Ovary (tissue), 9 donors: ENCODE measurements around the gene PIP4K2C. TPM values are rescaled to one million over a fixed set of nuclear protein-coding genes. Genes with fewer than 3 reads are reported as not detected.
"Not testable (repeated sequence)": the region's sequence is repeated elsewhere in the genome, so short reads cannot be mapped to it uniquely, and the experiment has no call there.

Experiments
- DNase-seq, 5 donors: peaks; one replicate each; pipeline ENCODE4 v3.0.0-alpha.2; 2019 to 2020
- H3K27ac ChIP-seq, 2 donors: fragments of 200-600 bp; one replicate each; pipeline versions ENCODE4 v1.5.1 to v1.8.0; 2019 to 2022
- H3K27me3 ChIP-seq: fragments of 200-600 bp; one replicate; pipeline ENCODE4 v1.8.0; 2022
- H3K36me3 ChIP-seq: fragments of 200-600 bp; sonication (generic); one replicate; pipeline ENCODE4 v1.5.1; 2019
- H3K4me1 ChIP-seq: one replicate; pipeline ENCODE4 v1.8.1; 2013; ENCODE audit warnings: mild to moderate bottlenecking, moderate library complexity; ENCODE audit not compliant: insufficient read depth
- H3K4me3 ChIP-seq: fragments of 200-600 bp; sonication (generic); one replicate; pipeline ENCODE4 v1.5.1; 2017
- H3K9me3 ChIP-seq, 2 donors: fragments of 200-600 bp in 1 of 2; sonication (generic) in 1 of 2; one replicate each; pipeline versions ENCODE4 v1.5.1 to v1.8.1; 2013 to 2019; ENCODE audit warnings: mild to moderate bottlenecking in 1 of 2, moderate library complexity in 1 of 2
- EP300 ChIP-seq: sonication (generic); formaldehyde crosslinking; IDR thresholded peaks from one replicate; pipeline ENCODE4 v1.6.1; 2017; ENCODE audit warnings: antibody characterized with exemption
- POLR2A ChIP-seq: fragments of 450-650 bp; IDR thresholded peaks from one replicate; pipeline ENCODE4 v1.6.1; 2017; ENCODE audit warnings: antibody characterized with exemption, mild to moderate bottlenecking, moderate library complexity
- WGBS, 3 donors: extraction: QIAGEN DNeasy Blood & Tissue Kit in 1 of 3; methylation state at CpG; one replicate each; pipeline versions ENCODE4 v1.1.5 to v1.1.7; 2013 to 2017; 5-methylcytosine and 5-hydroxymethylcytosine counted together
- intact Hi-C, 4 donors: fragments of 100-400 bp; cut with DNase I; formaldehyde crosslinking; loops; one replicate each; pipeline versions ENCODE4 v1.11.0 to v1.15.1; 2022 to 2023
- polyA plus RNA-seq, 2 donors: library from polyadenylated mRNA; stranded (reverse); fragments of 200-250 nt in 1 of 2; fragments of 350-450 nt in 1 of 2; fragmentation: Illumina TruSeq in 1 of 2; extraction: RNeasy Lipid Tissue Mini Kit (QIAGEN cat#74804) in 1 of 2; gene quantifications; one replicate each; pipeline ENCODE4 v1.2.3, GENCODE V29; 2013 to 2014
- total RNA-seq, 7 donors: library from RNA; depleted of rRNA in 2 of 7; stranded (reverse); fragments of >200 nt in 2 of 7; fragmentation: NEBNext Ultra II Directional in 3 of 7; extraction: Animal tissue kit (Norgen Biotek cat#: 25700) in 3 of 7; gene quantifications; one replicate each; pipeline versions ENCODE4 v1.1.0 to v1.2.4, GENCODE V29; 2016 to 2023
- TF ChIP-seq, protein P1 (sequence below), 3 donors: fragments of 450-650 bp in 2 of 3; fragments of 200-600 bp in 1 of 3; IDR thresholded peaks; one replicate each; pipeline versions ENCODE4 v1.5.1 to v1.8.0; 2016 to 2022; ENCODE audit warnings: antibody characterized with exemption in 3 of 3, mild to moderate bottlenecking in 1 of 3
- donor health status: DM: no; HTN: no; CAD: no; lungs with moderate emphysema.
- donor health status: DM: no; HTN: no; CAD: no.
- donor health status: Bipolar disorder and iron deficiency.
- donor health status: DM: yes; HTN: yes; CAD: no.
- donor health status: DM: no; HTN: no; CAD: no.
- donor health status: DM: yes; HTN: yes; CAD: no.

Gene PIP4K2C
- total and polyA plus RNA-seq, 9 donors = 13.1 to 42.0 (median 21.2) TPM

DNA sequence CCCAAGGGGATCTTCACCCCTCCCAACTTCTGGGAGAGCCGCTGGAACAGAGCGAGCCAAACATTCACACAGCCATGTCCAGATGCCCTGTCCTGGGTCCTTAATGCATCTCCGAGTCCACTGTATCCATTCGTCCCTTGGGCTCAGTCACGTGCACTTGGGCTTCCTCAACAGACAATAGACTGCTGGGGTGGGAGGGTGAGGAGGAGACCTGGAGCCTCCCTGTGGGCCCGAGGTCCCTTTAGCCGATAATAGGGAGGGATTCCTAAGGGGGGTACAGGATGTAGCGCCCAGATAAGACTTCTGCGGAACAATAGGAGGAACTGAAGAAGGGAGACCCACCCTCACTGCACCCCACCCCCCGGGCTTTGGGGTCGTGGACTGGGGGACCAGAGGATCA lies 26.9 kb downstream of the PIP4K2C start:
- WGBS, 3 donors = 55 to 64% (median 63%) methylated on average over 11 of the region's 11 CpGs
- no peak for DNase-seq
- no peak overlapping the region for H3K4me3 ChIP-seq
- H3K36me3 ChIP-seq = no peaks in the 10 kb centered on the region
- H3K9me3 ChIP-seq = no peaks in the 10 kb centered on the region
- H3K4me1 ChIP-seq = peaks cover 4% of the 10 kb centered on the region
- H3K27ac ChIP-seq = no peak overlapping the region
- no peak for TF ChIP-seq POLR2A
- TF ChIP-seq, protein P1, sequence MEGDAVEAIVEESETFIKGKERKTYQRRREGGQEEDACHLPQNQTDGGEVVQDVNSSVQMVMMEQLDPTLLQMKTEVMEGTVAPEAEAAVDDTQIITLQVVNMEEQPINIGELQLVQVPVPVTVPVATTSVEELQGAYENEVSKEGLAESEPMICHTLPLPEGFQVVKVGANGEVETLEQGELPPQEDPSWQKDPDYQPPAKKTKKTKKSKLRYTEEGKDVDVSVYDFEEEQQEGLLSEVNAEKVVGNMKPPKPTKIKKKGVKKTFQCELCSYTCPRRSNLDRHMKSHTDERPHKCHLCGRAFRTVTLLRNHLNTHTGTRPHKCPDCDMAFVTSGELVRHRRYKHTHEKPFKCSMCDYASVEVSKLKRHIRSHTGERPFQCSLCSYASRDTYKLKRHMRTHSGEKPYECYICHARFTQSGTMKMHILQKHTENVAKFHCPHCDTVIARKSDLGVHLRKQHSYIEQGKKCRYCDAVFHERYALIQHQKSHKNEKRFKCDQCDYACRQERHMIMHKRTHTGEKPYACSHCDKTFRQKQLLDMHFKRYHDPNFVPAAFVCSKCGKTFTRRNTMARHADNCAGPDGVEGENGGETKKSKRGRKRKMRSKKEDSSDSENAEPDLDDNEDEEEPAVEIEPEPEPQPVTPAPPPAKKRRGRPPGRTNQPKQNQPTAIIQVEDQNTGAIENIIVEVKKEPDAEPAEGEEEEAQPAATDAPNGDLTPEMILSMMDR (IDR thresholded peaks at IDR 0.05) = no peak
- TF ChIP-seq EP300 = no peak
- no peaks in the 10 kb centered on the region for H3K27me3 ChIP-seq
- intact Hi-C loops = no loop called here

DNA sequence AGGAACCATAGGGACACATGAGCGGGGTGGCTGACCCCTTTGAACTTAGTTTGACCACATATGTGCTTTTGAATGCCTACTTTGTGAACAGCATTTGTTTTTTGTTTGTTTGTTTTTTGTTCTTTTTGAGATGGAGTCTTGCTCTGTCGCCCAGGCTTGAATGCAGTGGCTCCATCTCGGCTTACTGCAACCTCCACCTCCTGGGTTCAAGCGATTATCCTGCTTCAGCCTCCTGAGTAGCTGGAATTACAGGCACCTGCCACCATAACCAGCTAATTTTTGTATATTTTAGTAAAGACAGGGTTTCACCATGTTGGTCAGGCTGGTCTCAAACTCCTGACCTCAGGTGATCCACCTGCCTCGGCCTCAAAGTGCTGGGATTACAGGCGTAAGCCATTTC lies 27.4 kb downstream of the PIP4K2C start:
- intact Hi-C loops, DNase-seq, H3K4me1 ChIP-seq, H3K36me3 ChIP-seq, H3K27ac ChIP-seq, H3K27me3 ChIP-seq, H3K4me3 ChIP-seq, H3K9me3 ChIP-seq: not testable (repeated sequence)
- 88 to 94% (median 88%) methylated on average over 6 of the region's 6 CpGs for WGBS, 3 donors

DNA sequence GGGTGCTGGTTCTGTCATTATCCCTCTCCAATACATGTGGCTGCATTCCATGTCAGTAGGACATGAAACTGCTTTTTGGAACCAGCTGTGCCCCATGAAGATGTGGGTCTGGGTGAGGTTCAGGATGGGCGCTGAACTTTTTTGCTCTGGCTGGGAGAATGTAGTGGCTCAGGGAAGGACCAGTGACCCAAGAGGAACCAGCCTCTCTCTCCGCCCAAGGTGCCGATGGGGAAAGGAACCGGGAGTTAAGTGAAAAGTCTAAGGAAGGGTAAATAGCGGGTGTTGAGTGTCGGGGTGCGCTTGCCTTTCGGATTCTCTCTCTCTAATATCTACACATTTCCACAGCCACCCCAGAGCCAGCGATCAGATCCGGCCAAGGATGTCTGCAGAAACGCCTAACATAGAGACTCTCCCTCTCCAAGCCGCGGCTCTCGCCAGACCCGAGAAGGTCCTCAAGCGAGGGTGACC lies 28.0 kb downstream of the PIP4K2C start:
- H3K36me3 ChIP-seq = no peaks in the 10 kb centered on the region
- no peak overlapping the region for H3K4me3 ChIP-seq
- no peaks in the 10 kb centered on the region for H3K9me3 ChIP-seq
- TF ChIP-seq POLR2A (no peak), EP300 (no peak)
- TF ChIP-seq, protein P1 (IDR thresholded peaks at IDR 0.05) = no peak
- WGBS, 3 donors = 80 to 82% (median 81%) methylated on average over 16 of the region's 16 CpGs
- DNase-seq = no peak
- peaks cover 4% of the 10 kb centered on the region for H3K4me1 ChIP-seq
- intact Hi-C loops = no loop called here
- no peak overlapping the region for H3K27ac ChIP-seq
- no peaks in the 10 kb centered on the region for H3K27me3 ChIP-seq

DNA sequence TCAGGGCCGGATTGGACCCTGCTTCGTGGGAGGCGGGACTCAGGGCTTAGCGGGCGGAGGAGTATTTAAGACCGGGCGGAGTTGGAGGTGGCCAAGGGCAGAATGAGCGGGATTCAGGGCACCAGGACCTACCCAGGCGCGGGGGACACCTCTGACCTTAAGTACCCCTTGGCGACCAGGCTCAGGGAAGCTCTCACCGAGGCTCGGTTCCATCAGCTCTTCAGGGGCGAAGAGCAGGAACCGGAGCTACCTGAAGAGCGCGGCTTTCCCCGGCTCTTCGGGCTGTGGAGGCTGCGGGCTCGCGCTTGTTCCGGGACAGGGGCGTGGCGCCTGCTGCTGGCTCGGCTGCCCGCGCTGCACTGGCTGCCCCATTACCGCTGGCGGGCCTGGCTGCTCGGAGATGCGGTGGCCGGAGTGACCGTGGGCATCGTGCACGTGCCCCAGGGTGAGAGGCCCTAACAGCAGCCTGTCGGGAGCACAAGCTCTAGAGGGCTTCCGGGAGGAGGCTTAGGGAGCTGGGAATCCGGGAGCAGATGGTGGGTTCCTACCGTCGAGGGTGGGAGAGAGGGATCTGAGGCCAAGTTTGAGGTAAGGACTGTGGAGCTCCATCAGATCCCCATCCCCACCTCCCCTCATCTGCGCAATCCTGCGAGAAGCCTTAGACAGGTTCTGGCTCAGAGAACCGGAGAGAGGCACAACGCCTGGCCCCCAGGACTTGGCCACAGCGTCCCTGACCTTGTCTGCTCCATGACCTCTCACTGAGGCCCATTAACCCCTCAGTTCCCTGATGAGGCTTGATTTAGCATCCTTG lies 28.6 kb downstream of the PIP4K2C start:
- no peak for DNase-seq
- WGBS, 3 donors = 70 to 76% (median 72%) methylated on average over 46 of the region's 46 CpGs
- Histone ChIP-seq H3K4me3 (no peak overlapping the region), H3K27me3 (no peaks in the 10 kb centered on the region), H3K4me1 (peaks cover 4% of the 10 kb centered on the region), H3K36me3 (no peaks in the 10 kb centered on the region), H3K9me3 (no peaks in the 10 kb centered on the region), H3K27ac (no peak overlapping the region)
- no peak for TF ChIP-seq EP300
- TF ChIP-seq POLR2A = no peak
- TF ChIP-seq, protein P1 (IDR thresholded peaks at IDR 0.05) = no peak
- intact Hi-C loops = loop anchor here in 3 of 4 donors (2.0 to 10.0 kb wide), 3 partner anchors 35 to 165 kb away; partner anchors contain the start of genes GLI1 (in 1 of the 3) and INHBE (in 1 of the 3)
